Stimulated activated naive CD8-positive, alpha-beta T cell treated with anti-CD3 and anti-CD28 coated beads, Interleukin-15, amount 100 ng/mL, for 72 hours (primary cell): ENCODE results near the gene RCN1.

Source experiments
- ATAC-seq: fragments of 150-1000 bp; cut with Tn5 transposase; 2 replicates; pipeline ENCODE4 v1.10.0; 2021; ENCODE audit warnings: mild to moderate bottlenecking, moderate library complexity
- DNase-seq, 2 donors: peaks; one replicate each; pipeline ENCODE4 v3.0.0; 2021 to 2022
- H3K27ac Mint-ChIP-seq, 2 donors: one replicate each; pipeline ENCODE4 v1.8.0; 2022; ENCODE audit warnings: mild to moderate bottlenecking in 2 of 2, mixed read lengths in 2 of 2, moderate library complexity in 2 of 2
- H3K27me3 Mint-ChIP-seq: one replicate; pipeline ENCODE4 v1.8.0; 2022; ENCODE audit warnings: mixed read lengths
- H3K4me1 Mint-ChIP-seq: one replicate; pipeline ENCODE4 v1.8.0; 2022; ENCODE audit warnings: mild to moderate bottlenecking, mixed read lengths
- H3K4me3 Mint-ChIP-seq, 2 donors: one replicate each; pipeline ENCODE4 v1.8.0; 2022; ENCODE audit warnings: mild to moderate bottlenecking in 2 of 2, mixed read lengths in 2 of 2, moderate library complexity in 1 of 2
- H3K9me3 Mint-ChIP-seq, 2 donors: one replicate each; pipeline ENCODE4 v1.8.0; 2022; ENCODE audit warnings: mixed read lengths in 2 of 2

RCN1 gene

GRCh38 chr11:32069361-32070058 lies 21.4 kb upstream of the RCN1 start:
- DNase-seq (no peak), ATAC-seq (no peak)
- no peak overlapping the region for H3K27ac Mint-ChIP-seq
- H3K4me1 Mint-ChIP-seq: no peaks in the 10 kb centered on the region
- H3K4me3 Mint-ChIP-seq: no peak overlapping the region
- no peaks in the 10 kb centered on the region for H3K9me3 Mint-ChIP-seq
- H3K27me3 Mint-ChIP-seq: peaks cover 40% of the 10 kb centered on the region

- Mint-ChIP-seq H3K27ac (no peak overlapping the region), H3K27me3 (peaks cover 35% of the 10 kb centered on the region), H3K4me3 (no peak overlapping the region), H3K9me3 (no peaks in the 10 kb centered on the region), H3K4me1 (no peaks in the 10 kb centered on the region)
- ATAC-seq (no peak), DNase-seq (no peak)
Measured at GRCh38 chr11:32070692-32071091, 20.2 kb upstream of the RCN1 start.

GRCh38 chr11:32071811-32072210 lies 19.1 kb upstream of the RCN1 start:
- H3K27me3 Mint-ChIP-seq: peaks cover 32% of the 10 kb centered on the region
- H3K9me3 Mint-ChIP-seq: no peaks in the 10 kb centered on the region
- H3K27ac Mint-ChIP-seq: no peak overlapping the region
- no peak for DNase-seq
- no peak for ATAC-seq
- H3K4me1 Mint-ChIP-seq: no peaks in the 10 kb centered on the region
- H3K4me3 Mint-ChIP-seq: no peak overlapping the region

GRCh38 chr11:32072872-32073643 lies 17.8 kb upstream of the RCN1 start:
- H3K27ac Mint-ChIP-seq: no peak overlapping the region
- peaks cover 20% of the 10 kb centered on the region for H3K27me3 Mint-ChIP-seq
- no peak for ATAC-seq
- no peak for DNase-seq
- H3K4me1 Mint-ChIP-seq: no peaks in the 10 kb centered on the region
- peaks cover 0 to 8% of the 10 kb centered on the region in 2 donors for H3K9me3 Mint-ChIP-seq
- H3K4me3 Mint-ChIP-seq: no peak overlapping the region

- Mint-ChIP-seq H3K9me3 (peaks cover 0 to 8% of the 10 kb centered on the region in 2 donors), H3K4me1 (no peaks in the 10 kb centered on the region), H3K4me3 (no peak overlapping the region), H3K27me3 (peaks cover 14% of the 10 kb centered on the region), H3K27ac (no peak overlapping the region)
- ATAC-seq (no peak), DNase-seq (no peak)
Measured at GRCh38 chr11:32073644-32074026, 17.2 kb upstream of the RCN1 start.

- Mint-ChIP-seq H3K27ac (no peak overlapping the region), H3K4me1 (no peaks in the 10 kb centered on the region)
Measured at GRCh38 chr11:32079553-32079952, 11.3 kb upstream of the RCN1 start.

GRCh38 chr11:32080361-32080980 lies 10.4 kb upstream of the RCN1 start:
- no peak for DNase-seq
- no peaks in the 10 kb centered on the region for H3K4me1 Mint-ChIP-seq
- H3K27ac Mint-ChIP-seq: no peak overlapping the region
- ATAC-seq: no peak
- H3K27me3 Mint-ChIP-seq: peaks cover 8% of the 10 kb centered on the region
- peaks cover 0 to 8% of the 10 kb centered on the region in 2 donors for H3K9me3 Mint-ChIP-seq
- no peak overlapping the region for H3K4me3 Mint-ChIP-seq

More at GRCh38 chr11:32079553-32079952, 11.3 kb upstream of the RCN1 start:
- DNase-seq: no peak
- no peak for ATAC-seq
- Mint-ChIP-seq H3K9me3 (peaks cover 0 to 8% of the 10 kb centered on the region in 2 donors), H3K4me3 (no peak overlapping the region), H3K27me3 (no peaks in the 10 kb centered on the region)

- DNase-seq (no peak), ATAC-seq (peak; percentile 40)
- H3K4me3 Mint-ChIP-seq: no peak overlapping the region
- H3K27me3 Mint-ChIP-seq: peaks cover 11% of the 10 kb centered on the region
- peaks cover 0 to 8% of the 10 kb centered on the region in 2 donors for H3K9me3 Mint-ChIP-seq
- no peaks in the 10 kb centered on the region for H3K4me1 Mint-ChIP-seq
- H3K27ac Mint-ChIP-seq: no peak overlapping the region
Measured at GRCh38 chr11:32081129-32081641, 9.7 kb upstream of the RCN1 start.

GRCh38 chr11:32081901-32082300 lies 9.0 kb upstream of the RCN1 start:
- ATAC-seq (no peak), DNase-seq (no peak)
- Mint-ChIP-seq H3K27ac (no peak overlapping the region), H3K4me1 (peaks cover under 1% of the 10 kb centered on the region), H3K4me3 (no peak overlapping the region), H3K9me3 (peaks cover 0 to 8% of the 10 kb centered on the region in 2 donors), H3K27me3 (peaks cover 19% of the 10 kb centered on the region)

GRCh38 chr11:32082346-32082986 lies 8.4 kb upstream of the RCN1 start:
- Mint-ChIP-seq H3K27me3 (peaks cover 24% of the 10 kb centered on the region), H3K9me3 (peaks cover 0 to 3% of the 10 kb centered on the region in 2 donors), H3K4me3 (no peak overlapping the region), H3K4me1 (peaks cover 6% of the 10 kb centered on the region), H3K27ac (no peak overlapping the region)
- DNase-seq: no peak
- ATAC-seq: no peak

- H3K27ac Mint-ChIP-seq: peak overlapping the region in 1 of 2 donors; percentile 3
- ATAC-seq: no peak
- no peaks in the 10 kb centered on the region for H3K9me3 Mint-ChIP-seq
- H3K4me1 Mint-ChIP-seq: peaks cover 29% of the 10 kb centered on the region
- H3K27me3 Mint-ChIP-seq: peaks cover 24% of the 10 kb centered on the region
- peak overlapping the region in 1 of 2 donors; percentile 56 for H3K4me3 Mint-ChIP-seq
- DNase-seq: no peak
Measured at GRCh38 chr11:32087597-32087996, 3.3 kb upstream of the RCN1 start.

GRCh38 chr11:32088117-32088941 lies 2.5 kb upstream of the RCN1 start:
- H3K9me3 Mint-ChIP-seq: no peaks in the 10 kb centered on the region
- ATAC-seq: peak; percentile 44
- peak overlapping the region; percentile 8 to 56 for H3K4me3 Mint-ChIP-seq
- peak overlapping the region in 1 of 2 donors; percentile 3 for H3K27ac Mint-ChIP-seq
- H3K27me3 Mint-ChIP-seq: peaks cover 24% of the 10 kb centered on the region
- peaks cover 36% of the 10 kb centered on the region for H3K4me1 Mint-ChIP-seq
- DNase-seq: peak in 1 of 2 donors; percentile 14

- no peak for ATAC-seq
- H3K9me3 Mint-ChIP-seq: peaks cover 0 to 4% of the 10 kb centered on the region in 2 donors
- peaks cover 45% of the 10 kb centered on the region for H3K4me1 Mint-ChIP-seq
- H3K27me3 Mint-ChIP-seq: no peaks in the 10 kb centered on the region
- H3K27ac Mint-ChIP-seq: peak overlapping the region; percentile 96 to 99
- peak overlapping the region; percentile 84 to 92 for H3K4me3 Mint-ChIP-seq
- no peak for DNase-seq
Measured at GRCh38 chr11:32092581-32093170, 1.8 kb downstream of the RCN1 start.

GRCh38 chr11:32094923-32095322 lies 4.0 kb downstream of the RCN1 start:
- no peak for ATAC-seq
- Mint-ChIP-seq H3K4me3 (no peak overlapping the region), H3K9me3 (peaks cover 0 to 8% of the 10 kb centered on the region in 2 donors), H3K27ac (no peak overlapping the region), H3K27me3 (no peaks in the 10 kb centered on the region), H3K4me1 (peaks cover 36% of the 10 kb centered on the region)
- no peak for DNase-seq
